WERI-Rb-1 (cell line): Measurements from ENCODE around the gene COL23A1.
"Not testable (repeated sequence)": the region's sequence is repeated elsewhere in the genome, so short reads cannot be mapped to it uniquely, and the experiment has no call there.

Experiments
- DNase-seq: peaks from one replicate; pipeline ENCODE4 v3.0.0-alpha.2; 2020
- H3K27ac ChIP-seq: fragments of 250-450 bp; sonication (Bioruptor Pico); 2 replicates; pipeline ENCODE4 v1.5.1; 2020; ENCODE audit warnings: mild to moderate bottlenecking, moderate library complexity
- H3K27me3 ChIP-seq: fragments of 250-450 bp; sonication (Bioruptor Pico); 2 replicates; pipeline ENCODE4 v1.5.1; 2021; ENCODE audit warnings: mild to moderate bottlenecking, low read depth, moderate library complexity; ENCODE audit not compliant: insufficient read depth, severe bottlenecking
- H3K36me3 ChIP-seq: fragments of 250-450 bp; sonication (Bioruptor Pico); 2 replicates; pipeline ENCODE4 v1.5.1; 2020; ENCODE audit warnings: mild to moderate bottlenecking, moderate library complexity
- H3K4me3 ChIP-seq: 2 replicates; pipeline ENCODE4 v1.5.1; 2011; ENCODE audit warnings: low read depth, mild to moderate bottlenecking, control low read depth, low read length
- H3K9me3 ChIP-seq: fragments of 250-450 bp; sonication (Bioruptor Pico); 2 replicates; pipeline ENCODE4 v1.5.1; 2021; ENCODE audit warnings: mild to moderate bottlenecking, moderate library complexity; ENCODE audit not compliant: severe bottlenecking
- CTCF ChIP-seq: IDR thresholded peaks from 2 replicates; pipeline ENCODE4 v1.5.1; 2011; ENCODE audit warnings: low read depth, mild to moderate bottlenecking, control low read depth, inconsistent platforms, low read length

COL23A1 gene

GRCh38 chr5:178232124-178232919 lies 357.9 kb downstream of the COL23A1 start, which contains the start of gene PHYKPL:
TSS of gene PHYKPL (minus strand) at chr5:178232802. CDS start at chr5:178232550, 252 bp downstream.
- Histone ChIP-seq H3K27ac (peak within 1 kb of the TSS; percentile 79), H3K27me3 (no peaks in the 10 kb centered on the region), H3K4me3 (peak within 1 kb of the TSS; percentile 72), H3K36me3 (no peaks in the 10 kb centered on the region; the same call in 1 of the 2 replicates), H3K9me3 (no peaks in the 10 kb centered on the region)
- TF ChIP-seq CTCF, result no peak
- peak; percentile 56 for DNase-seq

GRCh38 chr5:178231539-178232123 lies 358.6 kb downstream of the COL23A1 start:
- no peak for DNase-seq
- Histone ChIP-seq H3K9me3 (no peaks in the 10 kb centered on the region), H3K27me3 (no peaks in the 10 kb centered on the region), H3K27ac (peak overlapping the region; percentile 79), H3K4me3 (peak overlapping the region; percentile 72), H3K36me3 (no peaks in the 10 kb centered on the region; the same call in 1 of the 2 replicates)
- TF ChIP-seq CTCF, result no peak

GRCh38 chr5:178230879-178231538 lies 359.2 kb downstream of the COL23A1 start:
- Histone ChIP-seq H3K4me3 (no peak overlapping the region), H3K9me3 (no peaks in the 10 kb centered on the region), H3K27me3 (no peaks in the 10 kb centered on the region), H3K27ac (no peak overlapping the region), H3K36me3 (no peaks in the 10 kb centered on the region; the same call in 1 of the 2 replicates)
- DNase-seq, result no peak
- no peak for TF ChIP-seq CTCF

- Histone ChIP-seq H3K4me3 (no peak overlapping the region), H3K9me3 (no peaks in the 10 kb centered on the region), H3K27ac (no peak overlapping the region), H3K36me3 (no peaks in the 10 kb centered on the region; the same call in 1 of the 2 replicates), H3K27me3 (no peaks in the 10 kb centered on the region)
- no peak for DNase-seq
- TF ChIP-seq CTCF, result no peak
Observed at GRCh38 chr5:178229861-178230260, 360.3 kb downstream of the COL23A1 start.

GRCh38 chr5:178229111-178229510 lies 361.1 kb downstream of the COL23A1 start:
- not testable (repeated sequence) for H3K36me3 ChIP-seq, H3K9me3 ChIP-seq, H3K27ac ChIP-seq, H3K27me3 ChIP-seq, H3K4me3 ChIP-seq, DNase-seq

- H3K27ac ChIP-seq, result no peak overlapping the region
- no peak overlapping the region for H3K4me3 ChIP-seq
- no peak for DNase-seq
- no peaks in the 10 kb centered on the region for H3K9me3 ChIP-seq
- no peak for TF ChIP-seq CTCF
- no peaks in the 10 kb centered on the region for H3K27me3 ChIP-seq
- H3K36me3 ChIP-seq, result no peaks in the 10 kb centered on the region; the same call in 1 of the 2 replicates
Observed at GRCh38 chr5:178228609-178229008, 361.6 kb downstream of the COL23A1 start.
